ENCODE measurements around the gene NHEJ1.

NHEJ1 gene

GRCh38 chr2:219182331-219183150 lies 21.9 kb upstream of the NHEJ1 start:
- no peak for DNase-seq (ENCODE audit: low read depth)

DNA sequence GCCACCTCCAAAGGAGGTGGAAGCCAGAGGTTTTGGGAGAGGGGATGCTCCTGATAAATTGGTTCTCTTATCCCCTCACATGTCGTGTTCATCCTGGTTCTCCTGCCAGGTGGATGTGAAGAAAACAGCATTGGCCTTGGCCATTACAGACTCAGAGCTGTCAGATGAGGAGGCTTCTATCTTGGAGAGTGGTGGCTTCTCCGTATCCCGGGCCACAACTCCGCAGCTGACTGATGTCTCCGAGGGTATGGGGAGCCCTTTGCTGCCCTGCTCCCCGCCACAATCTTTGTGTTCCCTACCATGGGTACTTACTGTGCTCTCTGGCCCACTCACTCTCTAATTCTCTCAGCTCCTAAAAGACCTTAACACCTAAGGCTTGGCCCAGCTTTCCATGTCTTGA lies 20.9 kb upstream of the NHEJ1 start:
- DNase-seq (ENCODE audit: low read depth), result no peak

GRCh38 chr2:219180961-219181360 lies 20.3 kb upstream of the NHEJ1 start:
- no peak for DNase-seq (ENCODE audit: low read depth)

GRCh38 chr2:219179601-219180465 lies 19.2 kb upstream of the NHEJ1 start:
- DNase-seq (ENCODE audit: low read depth), result no peak

DNA sequence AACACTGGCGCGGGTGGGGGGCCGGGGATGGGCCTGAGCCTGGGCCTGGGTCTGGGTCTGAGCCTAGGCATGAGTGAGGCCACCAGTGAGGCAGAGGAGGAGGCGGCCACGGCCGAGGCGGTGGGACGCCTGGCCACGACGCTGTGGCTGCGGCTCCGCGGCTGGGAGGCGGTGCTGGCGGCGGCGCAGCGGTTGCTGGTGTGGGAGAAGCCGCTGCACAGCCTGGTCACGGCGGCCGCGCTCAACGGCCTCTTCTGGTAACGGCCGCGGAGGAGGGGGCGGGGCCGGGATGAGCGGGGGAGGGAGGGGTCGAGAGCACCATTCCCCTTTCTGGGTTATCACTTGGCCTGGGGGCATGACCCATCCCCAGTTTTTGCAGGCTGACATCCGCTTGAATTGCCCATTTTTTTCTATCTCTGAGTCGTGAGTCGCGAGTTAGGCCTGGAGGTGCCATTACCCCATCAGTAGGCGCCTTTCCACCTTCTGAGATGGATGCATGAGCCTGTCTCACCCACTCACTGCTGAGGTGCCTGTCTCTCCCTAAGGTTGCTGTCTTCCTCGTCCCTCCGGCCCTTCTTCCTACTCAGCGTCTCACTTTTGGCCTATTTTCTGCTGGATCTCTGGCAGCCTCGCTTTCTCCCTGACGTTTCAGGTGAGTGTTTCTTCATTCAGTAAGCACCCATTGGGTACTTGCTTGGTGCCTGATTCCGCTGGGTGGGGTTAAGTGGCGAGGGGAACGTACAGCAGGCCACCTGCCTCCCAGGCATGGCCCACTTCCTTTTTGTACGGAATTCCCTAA lies 18.0 kb upstream of the NHEJ1 start:
- DNase-seq (ENCODE audit: low read depth), result no peak

- DNase-seq (ENCODE audit: low read depth), result peak; percentile 78
These were observed 17.1 kb upstream of the NHEJ1 start, which contains the start of gene RETREG2 for GRCh38 chr2:219177552-219178376. Gene RETREG2 (plus strand): TSS chr2:219178275. CDS start chr2:219178353, 78 bp downstream.

GRCh38 chr2:219176818-219177551 lies 16.4 kb upstream of the NHEJ1 start, which contains the start of gene CNPPD1:
Gene CNPPD1 (minus strand): TSS chr2:219176925. CDS start chr2:219176828, 97 bp downstream.
- peak; percentile 56 for DNase-seq (ENCODE audit: low read depth)

- no peak for DNase-seq (ENCODE audit: low read depth)
These were observed 15.6 kb upstream of the NHEJ1 start for GRCh38 chr2:219175928-219176817.

GRCh38 chr2:219175486-219175885 lies 14.9 kb upstream of the NHEJ1 start:
- DNase-seq (ENCODE audit: low read depth), result no peak

GRCh38 chr2:219174801-219175200 lies 14.2 kb upstream of the NHEJ1 start:
- DNase-seq (ENCODE audit: low read depth), result no peak

GRCh38 chr2:219174146-219174545 lies 13.5 kb upstream of the NHEJ1 start:
- DNase-seq (ENCODE audit: low read depth), result no peak

DNA sequence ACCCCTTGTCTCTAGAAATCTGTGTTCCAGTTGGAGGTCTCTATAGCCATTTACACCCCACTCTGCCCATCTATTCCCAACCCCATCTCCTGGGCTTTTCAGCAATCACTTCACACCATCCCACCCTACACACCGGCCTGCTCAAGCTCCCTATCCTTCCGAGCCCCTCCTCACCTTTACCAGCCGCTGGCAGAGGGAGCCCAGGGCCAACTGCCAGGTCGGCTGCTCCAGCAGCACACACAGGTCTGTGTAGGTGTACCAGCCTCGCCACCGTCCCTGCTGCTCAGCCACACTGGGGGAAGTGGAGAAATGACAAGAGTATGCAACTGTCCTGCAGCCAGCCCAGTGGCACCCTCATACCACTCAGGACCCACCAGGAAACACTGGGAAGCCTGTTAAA lies 12.6 kb upstream of the NHEJ1 start:
- DNase-seq (ENCODE audit: low read depth), result no peak

DNA sequence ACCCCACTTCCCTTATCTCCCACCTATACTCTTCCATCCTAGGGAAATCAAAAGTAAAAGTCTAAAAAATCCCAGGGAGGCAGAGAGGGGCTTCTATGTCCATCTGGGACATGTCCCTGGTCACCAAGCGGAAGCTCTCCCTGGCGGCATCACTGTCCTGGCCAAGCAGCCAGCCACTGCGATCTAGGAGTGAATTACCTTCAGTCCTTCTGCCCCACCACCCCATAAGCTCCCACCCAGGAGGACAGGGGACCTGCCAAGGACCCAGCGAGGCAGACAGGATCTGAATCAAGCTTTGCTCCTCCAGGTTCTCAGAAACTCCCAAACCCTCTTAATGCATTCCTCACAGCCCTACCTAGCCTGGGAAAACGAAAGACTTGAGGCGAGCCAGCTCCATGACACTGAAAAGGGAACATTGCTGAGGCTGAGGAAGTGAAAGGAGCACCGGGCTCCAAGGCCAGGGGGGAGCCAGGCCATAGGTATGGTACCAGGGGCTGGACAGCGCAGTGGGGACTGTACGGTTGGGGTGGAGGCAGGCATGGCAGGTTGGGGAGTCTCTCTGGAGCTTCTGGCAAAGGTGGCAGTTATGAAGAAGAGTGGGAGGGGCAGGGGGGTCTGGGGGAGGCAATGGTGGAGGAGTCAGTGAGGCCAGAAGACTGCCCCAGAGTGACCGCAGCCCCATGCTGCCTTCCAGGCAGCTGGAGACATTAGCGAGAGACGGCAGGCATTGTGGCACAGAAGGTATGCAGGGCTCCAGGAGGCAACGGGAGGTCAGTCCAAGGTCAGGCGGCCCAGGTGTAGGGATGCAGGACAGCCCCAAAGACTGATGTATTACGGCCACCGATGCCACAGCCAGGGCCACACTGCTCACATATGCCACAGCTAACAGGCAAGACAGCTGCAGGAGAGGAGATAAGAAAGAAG lies 11.9 kb upstream of the NHEJ1 start:
- no peak for DNase-seq (ENCODE audit: low read depth)

GRCh38 chr2:219171231-219171651 lies 10.6 kb upstream of the NHEJ1 start:
- DNase-seq (ENCODE audit: low read depth), result peak; percentile 41

- no peak for DNase-seq (ENCODE audit: low read depth)
These were observed 9.5 kb upstream of the NHEJ1 start, which contains the start of gene SLC23A3 for GRCh38 chr2:219169930-219170654. Gene SLC23A3 (minus strand): TSS chr2:219170029. CDS start chr2:219169984, 45 bp downstream.

DNA sequence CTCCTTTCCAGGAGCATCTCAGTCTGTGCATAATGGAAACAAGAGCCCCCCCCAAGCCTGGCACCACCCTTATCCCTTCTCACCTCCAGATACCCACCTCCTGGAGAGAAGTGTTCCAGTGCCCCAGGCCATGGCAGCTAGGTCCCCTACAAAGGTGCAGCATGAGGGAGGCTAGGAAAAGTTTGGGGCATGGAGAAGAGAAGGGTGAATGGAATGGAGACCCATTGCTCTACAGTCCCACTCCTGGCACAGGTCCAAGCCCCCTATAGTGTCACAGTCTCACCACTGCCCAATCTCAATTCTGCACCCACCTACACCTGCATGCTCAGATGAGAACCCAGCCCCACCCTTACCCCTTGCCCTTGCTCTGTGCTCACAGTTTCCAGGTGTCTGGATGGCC lies 8.3 kb upstream of the NHEJ1 start:
- DNase-seq (ENCODE audit: low read depth), result no peak

DNA sequence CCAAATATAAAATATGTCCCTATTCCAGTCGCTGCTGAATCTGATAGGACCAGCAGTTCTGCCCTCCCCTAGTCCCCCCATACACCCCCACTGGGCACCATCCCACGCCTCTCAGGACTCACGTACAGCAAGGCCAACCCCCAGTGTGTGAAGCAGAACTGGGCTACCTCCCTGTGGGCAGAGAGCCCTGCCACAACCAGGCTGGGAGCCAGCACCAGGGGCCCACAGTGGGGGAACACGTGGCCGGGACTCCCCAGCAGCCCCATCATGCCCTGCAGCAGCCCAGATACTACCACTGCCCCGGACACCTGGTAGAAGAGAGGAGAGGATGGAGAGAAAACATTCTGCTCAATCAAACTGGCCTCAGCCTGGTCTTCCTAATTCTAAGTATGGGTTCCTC lies 7.9 kb upstream of the NHEJ1 start:
- DNase-seq (ENCODE audit: low read depth), result no peak

Measured in HS-5 (cell line).